GM19025 (cell line): ENCODE data around the gene SYNGR1.

ENCODE experiments used
- ATAC-seq: cut with Tn5 transposase; IDR thresholded peaks from one replicate; pipeline ENCODE4 v1.9.1; 2021; ENCODE audit warnings: mild to moderate bottlenecking, low read depth, moderate library complexity; ENCODE audit not compliant: unreplicated experiment

The SYNGR1 gene

GRCh38 chr22:39365492-39365780 lies 15.6 kb downstream of the SYNGR1 start:
- no peak for ATAC-seq

- no peak for ATAC-seq
Observed at GRCh38 chr22:39367035-39367434, 17.2 kb downstream of the SYNGR1 start.

GRCh38 chr22:39368461-39368911 lies 18.7 kb downstream of the SYNGR1 start:
- no peak for ATAC-seq

- no peak for ATAC-seq
Observed at GRCh38 chr22:39369186-39369585, 19.4 kb downstream of the SYNGR1 start.

GRCh38 chr22:39369586-39369985 lies 19.8 kb downstream of the SYNGR1 start:
- ATAC-seq, result no peak

- ATAC-seq, result no peak
Observed at GRCh38 chr22:39371732-39372131, 21.9 kb downstream of the SYNGR1 start.

GRCh38 chr22:39374191-39374590 lies 24.4 kb downstream of the SYNGR1 start:
- ATAC-seq, result no peak

GRCh38 chr22:39374801-39375200 lies 25.0 kb downstream of the SYNGR1 start:
- no peak for ATAC-seq

- no peak for ATAC-seq
Observed at GRCh38 chr22:39375646-39376045, 25.9 kb downstream of the SYNGR1 start.

GRCh38 chr22:39379756-39380730 lies 30.3 kb downstream of the SYNGR1 start:
- ATAC-seq, result no peak

GRCh38 chr22:39381009-39381755 lies 31.4 kb downstream of the SYNGR1 start:
- ATAC-seq, result no peak

- no peak for ATAC-seq
Observed at GRCh38 chr22:39381930-39382329, 32.1 kb downstream of the SYNGR1 start.

GRCh38 chr22:39382410-39382809 lies 32.6 kb downstream of the SYNGR1 start:
- ATAC-seq, result no peak

- no peak for ATAC-seq
Observed at GRCh38 chr22:39383841-39384625, 34.2 kb downstream of the SYNGR1 start.

- no peak for ATAC-seq
Observed at GRCh38 chr22:39384750-39385480, 35.1 kb downstream of the SYNGR1 start.

- ATAC-seq, result no peak
Observed at GRCh38 chr22:39388261-39389011, 38.6 kb downstream of the SYNGR1 start.

- ATAC-seq, result no peak
Observed at GRCh38 chr22:39389420-39389819, 39.6 kb downstream of the SYNGR1 start.

GRCh38 chr22:39392341-39392948 lies 42.7 kb downstream of the SYNGR1 start:
- no peak for ATAC-seq
